ENCODE results near the gene MTIF2. TPM values are rescaled to one million over a fixed set of nuclear protein-coding genes. Genes with fewer than 3 reads are reported as not detected.

Gene MTIF2
- total and polyA plus RNA-seq, 9 of the 15 experiments (the other 6 are each of a cell fraction or from before 2014, with no cell fraction given) = 58.7 to 143 (median 105) TPM

- TF ChIP-seq TAF15 (IDR thresholded peaks at IDR 0.05; ENCODE audit: low read depth, low read length) = no peak
- TF ChIP-seq RBM22 (IDR thresholded peaks at IDR 0.05; ENCODE audit: low read depth, low read length, poor library complexity, severe bottlenecking) = no peak
- TF ChIP-seq, protein P1, sequence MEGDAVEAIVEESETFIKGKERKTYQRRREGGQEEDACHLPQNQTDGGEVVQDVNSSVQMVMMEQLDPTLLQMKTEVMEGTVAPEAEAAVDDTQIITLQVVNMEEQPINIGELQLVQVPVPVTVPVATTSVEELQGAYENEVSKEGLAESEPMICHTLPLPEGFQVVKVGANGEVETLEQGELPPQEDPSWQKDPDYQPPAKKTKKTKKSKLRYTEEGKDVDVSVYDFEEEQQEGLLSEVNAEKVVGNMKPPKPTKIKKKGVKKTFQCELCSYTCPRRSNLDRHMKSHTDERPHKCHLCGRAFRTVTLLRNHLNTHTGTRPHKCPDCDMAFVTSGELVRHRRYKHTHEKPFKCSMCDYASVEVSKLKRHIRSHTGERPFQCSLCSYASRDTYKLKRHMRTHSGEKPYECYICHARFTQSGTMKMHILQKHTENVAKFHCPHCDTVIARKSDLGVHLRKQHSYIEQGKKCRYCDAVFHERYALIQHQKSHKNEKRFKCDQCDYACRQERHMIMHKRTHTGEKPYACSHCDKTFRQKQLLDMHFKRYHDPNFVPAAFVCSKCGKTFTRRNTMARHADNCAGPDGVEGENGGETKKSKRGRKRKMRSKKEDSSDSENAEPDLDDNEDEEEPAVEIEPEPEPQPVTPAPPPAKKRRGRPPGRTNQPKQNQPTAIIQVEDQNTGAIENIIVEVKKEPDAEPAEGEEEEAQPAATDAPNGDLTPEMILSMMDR (IDR thresholded peaks at IDR 0.05 in 2 of 3, conservative IDR thresholded peaks at IDR 0.05 in 1 of 3; ENCODE audit: insufficient read depth in 2 of 3, low read depth in 1 of 3, low read length in 3 of 3) = 0 out of 6 replicates have a peak, but pooled peaks of 1 of the 3 experiments have one; percentile 4
Observed at GRCh38 chr2:55224761-55225261, 44.2 kb downstream of the MTIF2 start (continued).

GRCh38 chr2:55223958-55224760, 44.9 kb downstream of the MTIF2 start:
- ATAC-seq (peak; percentile 41), FAIRE-seq (no peak), DNase-seq (ENCODE audit: extremely low read depth in 1 of 4, low spot score in 3 of 4) (peak in 2 of 4 experiments; percentile 33 to 67)
- POLR2A ChIA-PET = interaction anchor here (0.6 to 2.4 kb wide), 9 partner anchors 8 to 753 kb away, joined by 3 to 17 read pairs (median 3); partner anchors contain the start of genes CLHC1 and RPS27A
- 0 out of 3 replicates have a peak, but pooled peaks cover 3% of the 10 kb centered on the region for H3K36me3 ChIP-seq (ENCODE audit: control insufficient read depth, insufficient read depth, low read length)
- BruUV-seq (replicated peaks) = no TSS peak
- no peaks in the 10 kb centered on the region for H3K27me3 ChIP-seq (ENCODE audit: control insufficient read depth in 2 of 2, insufficient read depth in 2 of 2, low read length in 2 of 2)
- CTCF ChIA-PET (ENCODE audit: low intra/inter-chr PET ratio) = no interaction called here
- no peaks in the 10 kb centered on the region for H3K9me3 ChIP-seq (replicated peaks; ENCODE audit: control insufficient read depth, insufficient read depth, low read depth, low read length)
- no peaks in the 10 kb centered on the region for H4K20me1 ChIP-seq (replicated peaks; ENCODE audit: control insufficient read depth, insufficient read depth, low read length)
- peak overlapping the region; percentile 50; the same call in 1 of the 2 replicates for H3K4me3 ChIP-seq
- peak overlapping the region; percentile 87 for H2AFZ ChIP-seq (ENCODE audit: low read depth, low read length)
- peak overlapping the region; percentile 76 for H3K4me2 ChIP-seq (ENCODE audit: insufficient read depth, low read length)
- no peaks in the 10 kb centered on the region for H3K9me1 ChIP-seq (ENCODE audit: control insufficient read depth, insufficient read depth, low read length)
- H3K79me2 ChIP-seq (ENCODE audit: control insufficient read depth, insufficient read depth, low read length) = peaks cover 19% of the 10 kb centered on the region
- H3K27ac ChIP-seq (ENCODE audit: extremely low read depth, low read depth, low read length) = peak overlapping the region; percentile 89
- intact Hi-C loops (cut with micrococcal nuclease) (no loop called here), in situ Hi-C loops (cut with MboI) (no loop called here)
- 59% methylated on average over 25 of the region's 25 CpGs for WGBS (ENCODE audit: insufficient coverage, low coverage, missing lambda C conversion rate)
- H3K9ac ChIP-seq (ENCODE audit: insufficient read depth in 1 of 2, low read depth in 2 of 2, low read length in 2 of 2) = peak overlapping the region; percentile 81 to 84
- peaks cover 13 to 41% of the 10 kb centered on the region in 2 experiments for H3K4me1 ChIP-seq (replicated peaks in 1 of 2; ENCODE audit: control insufficient read depth in 2 of 2, insufficient read depth in 2 of 2, low read length in 2 of 2)
- TF ChIP-seq ASH1L (IDR thresholded peaks at IDR 0.05; ENCODE audit: borderline replicate concordance, low read depth, partially characterized antibody) (no peak), ZBTB17 (CRISPR knock-in tag; IDR thresholded peaks at IDR 0.05) (no peak), ZBTB7A (IDR thresholded peaks at IDR 0.05; ENCODE audit: borderline replicate concordance, control insufficient read depth, low read depth, low read length) (no peak), DACH1 (IDR thresholded peaks at IDR 0.05; ENCODE audit: partially characterized antibody) (peak; percentile 71), HBP1 (CRISPR knock-in tag; IDR thresholded peaks at IDR 0.05) (no peak), SMARCB1 (IDR thresholded peaks at IDR 0.05; ENCODE audit: insufficient read length, low read depth) (no peak), POLR2A (conservative IDR thresholded peaks at IDR 0.05) (peak; percentile 62; the same call in 1 of the 2 replicates), KAT8 (IDR thresholded peaks at IDR 0.05; ENCODE audit: low read depth) (no peak), KLF1 (tag; IDR thresholded peaks at IDR 0.05) (no peak), HNRNPH1 (optimal IDR thresholded peaks at IDR 0.05; ENCODE audit: low read depth, low read length) (no peak), KLF10 (CRISPR knock-in tag; IDR thresholded peaks at IDR 0.05) (no peak), PURB (CRISPR knock-in tag; IDR thresholded peaks at IDR 0.05; ENCODE audit: low read depth) (no peak), ZNF707 (CRISPR knock-in tag; conservative IDR thresholded peaks at IDR 0.05) (no peak), CREB1 (IDR thresholded peaks at IDR 0.05) (no peak), CREB1 (CRISPR knock-in tag; IDR thresholded peaks at IDR 0.05) (no peak)
